GM23338 (cell line): ENCODE data around the gene WDR17.

ENCODE experiments used
- CTCF ChIP-seq, 2 experiments: fragments of 200-600 bp in 1 of 2; sonication (generic) in 1 of 2; conservative IDR thresholded peaks; 2 replicates each; pipeline versions ENCODE4 v1.5.1 to v1.6.1; 2016 to 2017; ENCODE audit warnings: antibody characterized with exemption in 2 of 2, low read depth in 2 of 2, mild to moderate bottlenecking in 2 of 2, moderate library complexity in 1 of 2
- POLR2AphosphoS5 ChIP-seq: IDR thresholded peaks from 2 replicates; pipeline ENCODE4 v1.6.1; 2016; ENCODE audit warnings: antibody characterized with exemption, low read depth
- ZNF114 ChIP-seq: fragments of 250-450 bp; sonication (Bioruptor Pico); IDR thresholded peaks from 2 replicates; pipeline ENCODE4 v1.5.0; 2020; ENCODE audit warnings: mild to moderate bottlenecking, moderate library complexity
- TF ChIP-seq, protein P1 (sequence below): IDR thresholded peaks from one replicate; pipeline ENCODE4 v1.6.1; 2018; ENCODE audit warnings: antibody characterized with exemption; ENCODE audit not compliant: unreplicated experiment

GRCh38 chr4:176156656-176157055 lies 91.0 kb downstream of the WDR17 start:
- no peak for TF ChIP-seq CTCF (conservative IDR thresholded peaks at IDR 0.05; ENCODE audit: low read depth in 2 of 2)
- TF ChIP-seq POLR2AphosphoS5: no peak
- no peak for TF ChIP-seq ZNF114 (CRISPR knock-in tag)
- TF ChIP-seq, protein P1, sequence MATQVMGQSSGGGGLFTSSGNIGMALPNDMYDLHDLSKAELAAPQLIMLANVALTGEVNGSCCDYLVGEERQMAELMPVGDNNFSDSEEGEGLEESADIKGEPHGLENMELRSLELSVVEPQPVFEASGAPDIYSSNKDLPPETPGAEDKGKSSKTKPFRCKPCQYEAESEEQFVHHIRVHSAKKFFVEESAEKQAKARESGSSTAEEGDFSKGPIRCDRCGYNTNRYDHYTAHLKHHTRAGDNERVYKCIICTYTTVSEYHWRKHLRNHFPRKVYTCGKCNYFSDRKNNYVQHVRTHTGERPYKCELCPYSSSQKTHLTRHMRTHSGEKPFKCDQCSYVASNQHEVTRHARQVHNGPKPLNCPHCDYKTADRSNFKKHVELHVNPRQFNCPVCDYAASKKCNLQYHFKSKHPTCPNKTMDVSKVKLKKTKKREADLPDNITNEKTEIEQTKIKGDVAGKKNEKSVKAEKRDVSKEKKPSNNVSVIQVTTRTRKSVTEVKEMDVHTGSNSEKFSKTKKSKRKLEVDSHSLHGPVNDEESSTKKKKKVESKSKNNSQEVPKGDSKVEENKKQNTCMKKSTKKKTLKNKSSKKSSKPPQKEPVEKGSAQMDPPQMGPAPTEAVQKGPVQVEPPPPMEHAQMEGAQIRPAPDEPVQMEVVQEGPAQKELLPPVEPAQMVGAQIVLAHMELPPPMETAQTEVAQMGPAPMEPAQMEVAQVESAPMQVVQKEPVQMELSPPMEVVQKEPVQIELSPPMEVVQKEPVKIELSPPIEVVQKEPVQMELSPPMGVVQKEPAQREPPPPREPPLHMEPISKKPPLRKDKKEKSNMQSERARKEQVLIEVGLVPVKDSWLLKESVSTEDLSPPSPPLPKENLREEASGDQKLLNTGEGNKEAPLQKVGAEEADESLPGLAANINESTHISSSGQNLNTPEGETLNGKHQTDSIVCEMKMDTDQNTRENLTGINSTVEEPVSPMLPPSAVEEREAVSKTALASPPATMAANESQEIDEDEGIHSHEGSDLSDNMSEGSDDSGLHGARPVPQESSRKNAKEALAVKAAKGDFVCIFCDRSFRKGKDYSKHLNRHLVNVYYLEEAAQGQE: no peak
